Endodermal cell (in vitro differentiated cells): ENCODE results near the gene DLG2. TPM values are rescaled to one million over a fixed set of nuclear protein-coding genes. Genes with fewer than 3 reads are reported as not detected.

Experiments used
- DNase-seq: peaks from one replicate; pipeline ENCODE4 v3.0.0-alpha.2; 2017
- H3K27ac ChIP-seq: 2 replicates; pipeline ENCODE4 v1.5.1; 2013; ENCODE audit warnings: mild to moderate bottlenecking, low read depth, low read length, moderate library complexity
- H3K27me3 ChIP-seq: 2 replicates; pipeline ENCODE4 v1.6.1; 2013; ENCODE audit warnings: mild to moderate bottlenecking, low read length, moderate library complexity; ENCODE audit not compliant: insufficient read depth, control insufficient read depth, poor library complexity, severe bottlenecking
- H3K36me3 ChIP-seq: 2 replicates; pipeline ENCODE4 v1.7.0; 2013; ENCODE audit warnings: mild to moderate bottlenecking, low read length, moderate library complexity; ENCODE audit not compliant: control insufficient read depth, insufficient read depth
- H3K4me1 ChIP-seq: one replicate; pipeline ENCODE4 v1.7.0; 2013; ENCODE audit warnings: low read length; ENCODE audit not compliant: control insufficient read depth, insufficient read depth
- H3K4me3 ChIP-seq: 2 replicates; pipeline ENCODE4 v1.5.1; 2013; ENCODE audit warnings: mild to moderate bottlenecking, low read length, moderate library complexity
- H3K9ac ChIP-seq: 2 replicates; pipeline ENCODE4 v1.6.1; 2013; ENCODE audit warnings: mild to moderate bottlenecking, low read length, moderate library complexity; ENCODE audit not compliant: poor library complexity, severe bottlenecking; ENCODE audit errors: extremely low read depth
- H3K9me3 ChIP-seq: 2 replicates; pipeline ENCODE4 v1.6.1; 2013; ENCODE audit warnings: mild to moderate bottlenecking, low read length, moderate library complexity; ENCODE audit not compliant: control insufficient read depth
- H3K27ac Mint-ChIP-seq: 2 replicates; pipeline ENCODE4 v1.8.0; 2020; ENCODE audit warnings: mixed read lengths
- H3K27me3 Mint-ChIP-seq: 2 replicates; pipeline ENCODE4 v1.8.0; 2021; ENCODE audit warnings: mild to moderate bottlenecking, mixed read lengths; ENCODE audit not compliant: insufficient read depth
- H3K36me3 Mint-ChIP-seq: 2 replicates; pipeline ENCODE4 v1.8.0; 2020; ENCODE audit warnings: low read depth, mixed read lengths
- H3K4me1 Mint-ChIP-seq: 2 replicates; pipeline ENCODE4 v1.8.0; 2020; ENCODE audit warnings: mixed read lengths
- H3K4me3 Mint-ChIP-seq: 2 replicates; pipeline ENCODE4 v1.8.0; 2020; ENCODE audit warnings: mild to moderate bottlenecking, moderate library complexity, mixed read lengths
- H3K9me3 Mint-ChIP-seq: 2 replicates; pipeline ENCODE4 v1.8.0; 2020; ENCODE audit warnings: mild to moderate bottlenecking, mixed read lengths
- WGBS, 2 experiments: methylation state at CpG; one replicate each; pipeline versions ENCODE4 v1.1.5 to v1.1.7; 2013; ENCODE audit warnings: missing lambda C conversion rate in 2 of 2, mixed read lengths in 1 of 2; ENCODE audit not compliant: insufficient coverage in 1 of 2, insufficient read length in 1 of 2; 5-methylcytosine and 5-hydroxymethylcytosine counted together
- total RNA-seq, 2 donors: library from RNA; stranded (reverse); fragmentation: NEBNext Ultra II Directional in 1 of 2; extraction: Animal tissue kit (Norgen Biotek cat#: 25700) in 1 of 2; gene quantifications; 2 replicates in 1 of 2; 3 replicates in 1 of 2; pipeline ENCODE4 v1.2.1, GENCODE V29; 2021
- TF ChIP-seq, protein P1 (sequence below): fragments of 200-600 bp; sonication (generic); conservative IDR thresholded peaks from 2 replicates; pipeline ENCODE4 v1.5.0; 2021; ENCODE audit warnings: antibody characterized with exemption, mild to moderate bottlenecking

DLG2 gene
- total RNA-seq, 2 donors from 2014 or later = 9.6 to 10.6 TPM

DNA sequence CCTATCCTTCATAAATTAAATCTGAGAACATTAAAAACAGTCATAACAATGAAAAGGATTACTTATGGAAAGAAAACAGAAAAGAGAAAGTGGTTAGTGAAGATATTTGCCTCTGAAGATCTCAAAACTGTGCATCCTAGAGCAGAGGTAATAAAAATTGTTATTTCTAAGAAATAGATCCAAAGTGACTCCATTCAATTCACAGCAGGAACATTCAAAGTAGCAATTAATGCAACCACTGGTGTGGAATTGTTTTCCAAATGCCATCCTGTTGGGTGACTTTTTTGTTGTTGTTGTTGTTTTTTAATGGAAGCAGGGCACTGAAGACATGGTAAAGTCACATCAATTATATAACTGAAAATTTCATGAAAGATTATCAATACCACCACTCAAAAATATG is 1201.5 kb downstream of the DLG2 start:
- no peaks in the 10 kb centered on the region for H3K9me3 Mint-ChIP-seq
- peaks cover 4% of the 10 kb centered on the region for H3K4me1 ChIP-seq
- H3K36me3 Mint-ChIP-seq = no peaks in the 10 kb centered on the region

DNA sequence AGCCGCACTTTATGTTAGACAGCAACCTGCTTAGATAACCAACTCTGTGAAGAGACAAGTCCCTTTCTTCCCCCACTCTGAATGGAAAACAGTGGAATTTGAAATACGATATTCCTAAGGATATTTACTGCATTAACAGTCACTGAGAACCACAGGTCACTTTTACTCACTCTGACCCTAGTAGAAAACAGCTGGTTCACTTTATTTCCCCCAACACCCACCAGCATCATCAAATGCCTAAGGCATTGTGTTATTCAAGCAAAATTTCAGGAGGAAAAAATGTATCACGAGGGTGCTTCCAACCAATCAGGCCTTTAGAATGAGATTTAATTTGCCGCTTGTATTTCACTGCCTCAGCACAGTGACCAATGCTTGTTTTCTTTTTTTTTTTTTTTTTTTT is 1206.9 kb downstream of the DLG2 start:
- WGBS, 2 experiments = 83 to 90% methylated on average over 1 to 4 of the region's 4 CpGs
- H3K9ac ChIP-seq = no peak overlapping the region
- H3K9me3 ChIP-seq = no peaks in the 10 kb centered on the region
- TF ChIP-seq, protein P1, sequence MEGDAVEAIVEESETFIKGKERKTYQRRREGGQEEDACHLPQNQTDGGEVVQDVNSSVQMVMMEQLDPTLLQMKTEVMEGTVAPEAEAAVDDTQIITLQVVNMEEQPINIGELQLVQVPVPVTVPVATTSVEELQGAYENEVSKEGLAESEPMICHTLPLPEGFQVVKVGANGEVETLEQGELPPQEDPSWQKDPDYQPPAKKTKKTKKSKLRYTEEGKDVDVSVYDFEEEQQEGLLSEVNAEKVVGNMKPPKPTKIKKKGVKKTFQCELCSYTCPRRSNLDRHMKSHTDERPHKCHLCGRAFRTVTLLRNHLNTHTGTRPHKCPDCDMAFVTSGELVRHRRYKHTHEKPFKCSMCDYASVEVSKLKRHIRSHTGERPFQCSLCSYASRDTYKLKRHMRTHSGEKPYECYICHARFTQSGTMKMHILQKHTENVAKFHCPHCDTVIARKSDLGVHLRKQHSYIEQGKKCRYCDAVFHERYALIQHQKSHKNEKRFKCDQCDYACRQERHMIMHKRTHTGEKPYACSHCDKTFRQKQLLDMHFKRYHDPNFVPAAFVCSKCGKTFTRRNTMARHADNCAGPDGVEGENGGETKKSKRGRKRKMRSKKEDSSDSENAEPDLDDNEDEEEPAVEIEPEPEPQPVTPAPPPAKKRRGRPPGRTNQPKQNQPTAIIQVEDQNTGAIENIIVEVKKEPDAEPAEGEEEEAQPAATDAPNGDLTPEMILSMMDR = no peak
- peaks cover 3% of the 10 kb centered on the region for H3K9me3 Mint-ChIP-seq
- H3K4me1 ChIP-seq = peaks cover 3% of the 10 kb centered on the region
- no peak overlapping the region for H3K4me3 ChIP-seq
- no peak overlapping the region for H3K27ac ChIP-seq
- no peak for DNase-seq
- H3K36me3 Mint-ChIP-seq = peaks cover 2% of the 10 kb centered on the region
- H3K27me3 ChIP-seq = peaks cover 31% of the 10 kb centered on the region
- H3K36me3 ChIP-seq = no peaks in the 10 kb centered on the region
- no peak overlapping the region for H3K4me3 Mint-ChIP-seq
- peaks cover 12% of the 10 kb centered on the region for H3K27me3 Mint-ChIP-seq
- H3K4me1 Mint-ChIP-seq = peaks cover 18% of the 10 kb centered on the region
- no peak overlapping the region for H3K27ac Mint-ChIP-seq

More for the DNA sequence above, 1201.5 kb downstream of the DLG2 start:
- Histone ChIP-seq H3K9me3 (no peaks in the 10 kb centered on the region), H3K36me3 (no peaks in the 10 kb centered on the region), H3K27me3 (no peaks in the 10 kb centered on the region), H3K27ac (no peak overlapping the region), H3K4me3 (no peak overlapping the region), H3K9ac (no peak overlapping the region)
- TF ChIP-seq, protein P1 = no peak
- Mint-ChIP-seq H3K27me3 (no peaks in the 10 kb centered on the region), H3K4me1 (peaks cover 17% of the 10 kb centered on the region), H3K4me3 (no peak overlapping the region), H3K27ac (no peak overlapping the region)
- DNase-seq = no peak

- H3K27me3 ChIP-seq = peaks cover 38% of the 10 kb centered on the region
- Mint-ChIP-seq H3K27me3 (peaks cover 12% of the 10 kb centered on the region), H3K4me3 (no peak overlapping the region), H3K36me3 (peaks cover 2% of the 10 kb centered on the region), H3K4me1 (peaks cover 18% of the 10 kb centered on the region), H3K27ac (no peak overlapping the region), H3K9me3 (peaks cover 3% of the 10 kb centered on the region)
- WGBS, 2 experiments = 71 to 90% methylated on average over 2 to 3 of the region's 3 CpGs
- H3K9me3 ChIP-seq = no peaks in the 10 kb centered on the region
- peaks cover 3% of the 10 kb centered on the region for H3K4me1 ChIP-seq
- no peak for DNase-seq
- H3K27ac ChIP-seq = no peak overlapping the region
- H3K9ac ChIP-seq = no peak overlapping the region
- no peaks in the 10 kb centered on the region for H3K36me3 ChIP-seq
- TF ChIP-seq, protein P1 = no peak
- no peak overlapping the region for H3K4me3 ChIP-seq
Measured at GRCh38 chr11:84419616-84420015, 1207.5 kb downstream of the DLG2 start.
